Activated T-cell treated with anti-CD3 and anti-CD28 coated beads for 4 hours (primary cell): Measurements from ENCODE around the gene THBS1.

Experiments
- DNase-seq: peaks from one replicate; pipeline ENCODE4 v3.0.0-alpha.2; 2020

THBS1 gene

GRCh38 chr15:39640665-39641064 lies 59.8 kb downstream of the THBS1 start:
- no peak for DNase-seq

- no peak for DNase-seq
These were observed 60.5 kb downstream of the THBS1 start for GRCh38 chr15:39641191-39641889.

GRCh38 chr15:39642011-39642640 lies 61.2 kb downstream of the THBS1 start:
- no peak for DNase-seq

GRCh38 chr15:39643727-39644126 lies 62.8 kb downstream of the THBS1 start:
- DNase-seq: no peak

GRCh38 chr15:39644136-39644535 lies 63.3 kb downstream of the THBS1 start:
- no peak for DNase-seq

GRCh38 chr15:39645138-39645975 lies 64.5 kb downstream of the THBS1 start:
- DNase-seq: no peak

- DNase-seq: no peak
These were observed 65.0 kb downstream of the THBS1 start for GRCh38 chr15:39645976-39646257.

GRCh38 chr15:39646425-39646824 lies 65.5 kb downstream of the THBS1 start:
- no peak for DNase-seq
